NCI-H1436 (cell line): ENCODE data around the gene ATN1.
"Not testable (repeated sequence)": the region's sequence is repeated elsewhere in the genome, so short reads cannot be mapped to it uniquely, and the experiment has no call there.

Experiments used
- DNase-seq: peaks from one replicate; lab custom pipeline; 2025; lab: John Stamatoyannopoulos, UW

Gene ATN1

DNA sequence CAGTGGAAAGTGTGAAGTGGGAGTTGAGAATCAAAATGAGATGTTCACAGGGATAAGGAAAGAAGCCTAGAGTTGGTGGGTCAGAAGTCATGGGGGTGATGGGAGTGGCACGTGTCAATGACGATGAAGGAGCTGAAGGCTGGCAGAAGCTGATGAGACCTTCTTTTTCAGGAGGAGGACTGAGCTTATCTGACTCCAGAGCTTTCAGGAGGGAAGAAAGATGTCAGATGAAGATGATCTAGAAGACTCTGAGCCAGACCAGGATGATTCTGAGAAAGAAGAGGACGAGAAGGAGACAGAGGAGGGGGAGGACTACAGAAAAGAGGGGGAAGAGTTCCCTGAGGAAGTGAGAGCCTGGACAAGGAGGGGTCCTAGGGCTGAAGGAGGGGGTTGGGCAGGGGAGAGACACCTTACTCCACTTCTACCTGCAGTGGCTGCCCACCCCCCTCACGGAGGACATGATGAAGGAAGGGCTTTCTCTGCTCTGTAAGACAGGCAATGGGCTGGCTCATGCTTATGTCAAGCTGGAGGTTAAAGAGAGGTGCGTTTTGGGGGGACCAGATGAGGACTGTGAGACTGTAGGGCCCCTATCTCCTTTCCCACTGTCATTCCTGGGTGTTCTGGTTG is 22.2 kb upstream of the ATN1 start:
- no peak for DNase-seq

- DNase-seq = not testable (repeated sequence)
Measured at GRCh38 chr12:6908141-6908540, 19.6 kb upstream of the ATN1 start.

DNA sequence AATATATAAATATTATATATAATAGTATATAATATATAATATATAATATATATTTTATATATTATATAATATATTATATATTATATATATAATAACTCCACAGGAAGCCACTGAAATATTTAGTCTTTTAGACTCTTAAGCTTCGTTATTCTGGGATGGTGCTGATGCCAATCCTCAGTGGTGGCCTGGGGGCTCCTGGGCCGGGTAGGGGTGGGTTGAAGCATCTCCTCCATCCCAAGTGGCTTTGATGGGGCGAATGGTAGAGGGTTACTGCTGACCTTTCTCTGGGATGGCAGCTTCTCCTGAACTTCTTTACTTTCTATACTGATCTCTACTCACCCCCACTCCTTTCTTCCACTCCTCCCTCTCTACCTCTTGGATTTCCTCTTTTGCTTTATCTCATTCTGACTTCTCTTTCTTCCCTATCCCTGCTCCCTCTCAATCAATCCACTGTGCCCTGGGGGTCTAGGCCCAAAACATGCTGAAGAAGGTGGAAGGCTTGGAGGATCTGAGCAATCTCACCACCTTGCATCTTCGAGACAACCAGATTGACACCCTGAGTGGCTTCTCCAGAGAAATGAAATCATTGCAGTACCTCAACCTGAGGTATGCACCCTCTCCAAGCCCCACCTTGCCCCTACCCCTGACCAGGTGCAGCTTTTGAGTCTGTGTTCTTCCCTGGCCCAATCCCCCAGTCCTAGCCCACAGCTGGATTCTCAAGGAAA is 18.2 kb upstream of the ATN1 start:
- DNase-seq = no peak

- no peak for DNase-seq
Measured at GRCh38 chr12:6912164-6912935, 15.4 kb upstream of the ATN1 start.

GRCh38 chr12:6914246-6914946 is 13.4 kb upstream of the ATN1 start, which contains the start of gene ENO2:
TSS of gene ENO2 (plus strand) at chr12:6914580. CDS start at chr12:6915833, 1,253 bp downstream.
- peak; percentile 70 for DNase-seq

GRCh38 chr12:6914947-6915788 is 12.6 kb upstream of the ATN1 start:
- DNase-seq = peak; percentile 36

- DNase-seq = no peak
Measured at GRCh38 chr12:6915789-6916285, 11.9 kb upstream of the ATN1 start.

- no peak for DNase-seq
Measured at GRCh38 chr12:6916426-6917200, 11.1 kb upstream of the ATN1 start.

GRCh38 chr12:6917491-6918231 is 10.1 kb upstream of the ATN1 start:
- no peak for DNase-seq

GRCh38 chr12:6919588-6919987 is 8.2 kb upstream of the ATN1 start:
- DNase-seq = no peak

- DNase-seq = no peak
Measured at GRCh38 chr12:6921539-6921938, 6.2 kb upstream of the ATN1 start.

DNA sequence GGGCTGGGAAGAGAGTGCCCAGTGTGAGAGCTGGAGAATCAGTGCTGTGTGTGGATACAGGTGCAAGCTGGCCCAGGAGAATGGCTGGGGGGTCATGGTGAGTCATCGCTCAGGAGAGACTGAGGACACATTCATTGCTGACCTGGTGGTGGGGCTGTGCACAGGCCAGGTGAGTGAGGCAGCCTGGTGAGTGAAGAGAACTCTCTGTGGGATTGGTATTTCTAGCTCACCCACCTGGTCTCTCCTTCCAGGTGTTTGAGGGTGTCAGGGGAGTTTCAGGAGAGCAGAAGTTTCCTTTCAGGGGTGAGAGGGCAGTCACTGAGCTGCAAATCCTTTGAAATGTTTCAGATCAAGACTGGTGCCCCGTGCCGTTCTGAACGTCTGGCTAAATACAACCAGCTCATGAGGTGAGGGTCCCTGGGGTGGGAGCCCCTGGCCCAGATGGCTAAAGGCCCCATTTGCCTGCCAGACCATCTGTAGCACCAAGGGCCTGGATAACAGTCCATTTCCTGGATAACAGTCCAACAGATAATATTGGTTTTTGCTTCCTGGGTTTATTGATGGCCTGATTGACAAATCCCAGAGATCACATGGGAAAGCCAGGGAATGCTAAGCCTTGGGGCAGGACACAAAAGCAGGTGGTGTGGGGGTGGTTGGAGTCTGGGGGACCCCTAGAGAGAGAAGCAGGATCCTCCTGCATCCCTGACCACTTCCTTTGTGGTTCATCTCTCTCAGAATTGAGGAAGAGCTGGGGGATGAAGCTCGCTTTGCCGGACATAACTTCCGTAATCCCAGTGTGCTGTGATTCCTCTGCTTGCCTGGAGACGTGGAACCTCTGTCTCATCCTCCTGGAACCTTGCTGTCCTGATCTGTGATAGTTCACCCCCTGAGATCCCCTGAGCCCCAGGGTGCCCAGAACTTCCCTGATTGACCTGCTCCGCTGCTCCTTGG is 5.5 kb upstream of the ATN1 start:
- DNase-seq = no peak

DNA sequence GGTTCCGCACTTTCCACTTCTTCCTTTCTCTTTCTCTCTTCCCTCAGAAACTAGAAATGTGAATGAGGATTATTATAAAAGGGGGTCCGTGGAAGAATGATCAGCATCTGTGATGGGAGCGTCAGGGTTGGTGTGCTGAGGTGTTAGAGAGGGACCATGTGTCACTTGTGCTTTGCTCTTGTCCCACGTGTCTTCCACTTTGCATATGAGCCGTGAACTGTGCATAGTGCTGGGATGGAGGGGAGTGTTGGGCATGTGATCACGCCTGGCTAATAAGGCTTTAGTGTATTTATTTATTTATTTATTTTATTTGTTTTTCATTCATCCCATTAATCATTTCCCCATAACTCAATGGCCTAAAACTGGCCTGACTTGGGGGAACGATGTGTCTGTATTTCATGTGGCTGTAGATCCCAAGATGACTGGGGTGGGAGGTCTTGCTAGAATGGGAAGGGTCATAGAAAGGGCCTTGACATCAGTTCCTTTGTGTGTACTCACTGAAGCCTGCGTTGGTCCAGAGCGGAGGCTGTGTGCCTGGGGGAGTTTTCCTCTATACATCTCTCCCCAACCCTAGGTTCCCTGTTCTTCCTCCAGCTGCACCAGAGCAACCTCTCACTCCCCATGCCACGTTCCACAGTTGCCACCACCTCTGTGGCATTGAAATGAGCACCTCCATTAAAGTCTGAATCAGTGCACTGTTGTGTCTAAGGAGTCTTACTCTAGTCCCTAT is 4.6 kb upstream of the ATN1 start:
- DNase-seq = no peak

- no peak for DNase-seq
Measured at GRCh38 chr12:6923851-6924250, 3.9 kb upstream of the ATN1 start.

GRCh38 chr12:6925239-6925539 is 2.6 kb upstream of the ATN1 start:
- no peak for DNase-seq

GRCh38 chr12:6925540-6926279 is 2.0 kb upstream of the ATN1 start:
- DNase-seq = no peak

DNA sequence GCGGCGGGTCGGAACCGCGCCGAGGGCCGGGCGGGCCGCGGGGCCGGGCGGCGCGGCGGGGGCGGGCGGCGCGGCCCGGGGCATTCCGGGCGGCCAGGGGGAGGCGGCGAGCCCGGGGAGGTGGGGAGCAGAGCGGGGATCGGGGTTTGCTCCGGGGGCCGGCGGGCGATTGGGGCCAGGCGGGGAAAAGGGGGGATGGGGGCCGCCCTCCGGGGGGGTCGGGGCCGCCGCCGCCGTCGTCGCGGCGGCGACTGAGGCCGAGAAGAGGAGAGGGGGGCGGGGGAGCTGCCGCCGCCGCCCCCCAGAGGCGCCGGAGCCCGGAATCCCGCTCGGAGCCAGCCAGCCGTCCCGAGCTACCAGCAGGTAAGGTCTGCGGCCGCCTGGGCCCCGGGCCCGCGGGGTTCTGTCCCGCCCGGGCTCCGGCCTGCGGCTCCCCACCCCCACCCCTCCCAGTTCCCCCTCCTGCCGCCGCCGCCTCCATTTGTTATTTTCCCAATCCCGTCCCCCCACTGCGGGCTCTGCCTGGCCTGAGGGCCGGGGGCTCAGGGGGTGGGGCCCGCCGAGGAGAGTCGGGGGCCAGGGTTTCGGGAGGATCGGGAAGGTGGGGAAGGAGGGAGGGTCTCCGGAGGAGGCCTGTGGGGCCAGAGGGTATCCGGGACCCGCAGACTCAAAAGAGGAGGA is 403 bp downstream of the ATN1 start:
- DNase-seq = no peak
